GM18861 (cell line): ENCODE results near the gene ARHGAP45.

ENCODE experiments used
- ATAC-seq: cut with Tn5 transposase; IDR thresholded peaks from one replicate; pipeline ENCODE4 v1.9.1; 2021; ENCODE audit not compliant: unreplicated experiment

The ARHGAP45 gene

DNA sequence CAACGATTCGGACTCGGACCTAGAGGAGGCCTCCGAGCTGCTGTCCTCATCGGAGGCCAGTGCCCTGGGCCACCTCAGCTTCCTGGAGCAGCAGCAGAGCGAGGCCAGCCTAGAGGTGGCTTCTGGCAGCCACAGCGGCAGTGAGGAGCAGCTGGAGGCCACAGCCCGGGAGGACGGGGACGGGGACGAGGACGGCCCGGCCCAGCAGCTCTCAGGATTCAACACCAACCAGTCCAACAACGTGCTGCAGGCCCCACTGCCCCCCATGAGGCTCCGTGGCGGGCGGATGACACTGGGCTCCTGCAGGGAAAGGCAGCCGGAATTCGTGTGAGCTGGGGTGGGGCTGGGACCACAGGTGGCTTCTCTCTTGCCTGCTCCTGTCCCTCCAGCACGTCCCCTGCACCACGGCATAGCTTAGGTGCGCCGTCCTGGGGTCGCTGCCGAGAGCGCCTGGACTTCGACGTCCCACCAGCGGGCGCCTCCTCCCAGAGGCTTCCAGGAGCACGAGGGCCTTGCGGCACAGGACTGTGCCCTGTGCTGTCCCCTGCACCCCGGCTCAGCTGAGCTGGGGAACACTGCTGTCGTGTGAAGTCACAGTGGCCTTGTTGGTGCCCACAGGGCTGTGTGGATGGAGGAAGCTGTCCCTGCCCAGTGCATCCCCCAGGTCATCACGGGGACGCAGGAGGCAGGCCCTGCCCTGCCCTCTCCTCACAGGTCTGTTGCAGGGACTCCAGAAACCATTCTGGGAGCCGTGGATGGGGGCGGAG is 18.9 kb downstream of the ARHGAP45 start:
- ATAC-seq, result no peak

DNA sequence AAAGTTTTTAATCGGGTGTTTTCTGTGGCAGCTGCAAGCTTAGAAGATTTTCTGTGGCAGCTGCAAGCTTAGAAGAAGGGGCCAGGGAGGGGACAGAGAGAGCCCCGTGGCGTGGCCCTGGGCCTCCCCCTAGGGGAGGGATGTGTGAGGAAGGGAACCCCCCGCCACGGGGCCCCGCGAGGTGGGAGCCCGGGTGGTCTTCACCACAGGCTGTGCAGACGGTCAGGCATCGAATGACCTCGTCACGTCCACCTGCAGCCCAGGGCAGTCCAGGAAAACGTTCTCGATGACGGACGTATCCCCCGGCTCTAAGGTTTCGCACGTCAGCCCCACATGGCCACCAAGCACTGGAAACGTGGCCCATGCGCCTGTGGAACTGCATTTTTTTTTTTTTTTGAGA is 19.6 kb downstream of the ARHGAP45 start:
- ATAC-seq, result no peak

DNA sequence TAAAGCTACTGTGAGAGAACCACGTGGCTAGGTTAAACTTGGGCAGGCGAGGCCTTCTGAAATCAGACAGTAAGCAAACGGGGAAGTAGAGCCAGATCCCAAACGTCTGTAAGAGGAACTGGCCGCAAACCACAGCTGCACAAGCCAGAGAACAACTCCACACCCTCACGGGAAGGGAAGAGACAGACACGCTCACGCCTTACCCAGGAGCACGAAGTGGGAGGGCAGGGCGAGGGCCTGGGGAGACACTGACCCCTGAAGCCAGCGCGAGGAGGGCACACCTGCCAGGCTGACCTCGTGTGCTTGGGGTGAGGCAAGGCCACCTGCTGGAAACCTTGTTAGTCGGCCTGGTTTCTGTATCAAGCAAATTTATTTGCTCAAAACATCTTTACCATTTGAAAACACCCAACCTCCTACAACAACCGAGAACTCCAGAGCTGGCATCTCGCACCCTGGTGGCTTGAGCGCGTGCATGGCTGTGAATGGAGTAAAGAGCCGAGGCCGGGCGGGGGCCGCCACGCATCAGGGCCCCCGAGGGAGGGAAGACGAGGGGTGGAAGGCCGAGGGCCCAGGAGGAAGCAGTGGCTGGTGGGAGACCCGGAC is 20.9 kb downstream of the ARHGAP45 start:
- no peak for ATAC-seq

DNA sequence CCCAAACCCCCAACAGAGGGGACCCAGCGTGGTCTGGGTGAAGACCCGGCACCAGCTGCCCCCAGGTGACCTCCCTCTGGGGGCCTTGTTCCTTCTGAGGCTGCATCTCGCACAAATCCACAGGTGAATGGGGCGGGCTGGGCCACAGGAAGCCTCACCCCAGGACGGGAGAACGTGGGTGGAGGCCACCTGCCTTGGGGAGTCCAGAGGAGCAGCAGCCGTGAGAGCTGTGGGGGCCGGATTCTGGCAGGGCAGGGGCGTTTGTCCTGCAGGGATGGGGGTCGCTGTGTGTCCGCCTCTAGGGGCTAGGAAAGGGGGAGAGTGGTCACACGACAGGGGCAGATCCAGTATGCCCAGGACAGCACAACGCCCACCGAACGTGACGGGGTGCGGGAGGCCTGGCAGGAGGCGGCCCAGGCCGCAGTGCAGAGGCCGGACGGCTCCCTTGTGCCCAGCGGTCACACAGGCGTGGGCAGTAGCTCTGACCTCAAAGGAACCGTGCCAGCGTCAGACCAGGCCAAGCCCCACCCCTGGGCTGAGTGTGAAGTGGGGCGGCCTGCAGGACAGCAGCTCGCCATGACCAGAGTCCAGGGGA is 21.5 kb downstream of the ARHGAP45 start:
- no peak for ATAC-seq

DNA sequence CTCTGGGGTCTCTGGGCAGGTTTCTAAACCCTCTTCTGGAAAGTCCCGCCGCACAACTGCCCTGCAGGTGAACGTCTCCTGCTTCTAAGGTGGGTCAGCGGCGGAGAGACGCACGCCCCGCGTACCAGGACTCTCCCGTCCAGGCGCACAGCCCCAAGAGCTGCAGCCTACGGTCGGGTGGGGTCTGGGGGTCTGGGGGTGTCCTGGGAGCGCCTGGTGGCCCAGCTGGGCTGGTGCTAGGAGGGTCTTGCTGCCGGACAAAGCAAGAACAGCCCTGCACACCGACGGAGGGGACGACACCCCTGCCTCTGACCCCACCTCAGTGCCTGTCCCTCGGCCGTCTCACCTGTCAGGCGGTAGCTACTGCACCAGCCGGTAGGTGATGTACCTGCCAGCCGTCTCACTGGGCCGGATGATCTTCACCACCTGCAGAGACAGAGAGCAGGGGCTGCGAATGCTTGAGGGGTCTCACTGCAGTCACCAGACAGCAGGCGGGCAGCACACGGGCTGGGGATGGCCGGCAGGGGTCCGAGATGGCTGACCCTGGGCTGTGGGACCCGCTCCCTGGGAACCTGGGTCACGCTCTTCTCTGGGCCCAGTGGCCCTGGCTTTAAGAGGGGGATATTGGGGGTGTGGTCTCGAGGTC is 22.3 kb downstream of the ARHGAP45 start:
- no peak for ATAC-seq

DNA sequence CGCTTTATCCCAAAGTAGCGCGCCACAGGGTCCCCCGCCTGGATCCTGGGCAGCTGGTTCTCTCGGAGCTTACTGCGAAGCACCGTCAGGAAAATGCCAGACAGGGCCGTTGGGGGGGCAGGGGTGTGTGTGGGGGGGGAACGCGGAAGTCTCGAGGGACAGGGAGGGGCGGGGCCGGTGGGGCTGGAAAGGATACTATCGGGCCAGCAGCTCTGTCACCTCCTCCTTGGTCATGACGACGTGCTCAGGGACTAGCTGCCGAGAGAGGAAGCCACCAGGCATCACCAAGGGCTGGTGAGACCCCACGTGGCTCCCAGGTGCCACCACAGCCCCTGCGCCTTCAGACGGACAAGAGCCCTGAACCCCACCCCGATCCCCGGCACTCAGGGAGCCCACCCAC is 22.9 kb downstream of the ARHGAP45 start:
- no peak for ATAC-seq

DNA sequence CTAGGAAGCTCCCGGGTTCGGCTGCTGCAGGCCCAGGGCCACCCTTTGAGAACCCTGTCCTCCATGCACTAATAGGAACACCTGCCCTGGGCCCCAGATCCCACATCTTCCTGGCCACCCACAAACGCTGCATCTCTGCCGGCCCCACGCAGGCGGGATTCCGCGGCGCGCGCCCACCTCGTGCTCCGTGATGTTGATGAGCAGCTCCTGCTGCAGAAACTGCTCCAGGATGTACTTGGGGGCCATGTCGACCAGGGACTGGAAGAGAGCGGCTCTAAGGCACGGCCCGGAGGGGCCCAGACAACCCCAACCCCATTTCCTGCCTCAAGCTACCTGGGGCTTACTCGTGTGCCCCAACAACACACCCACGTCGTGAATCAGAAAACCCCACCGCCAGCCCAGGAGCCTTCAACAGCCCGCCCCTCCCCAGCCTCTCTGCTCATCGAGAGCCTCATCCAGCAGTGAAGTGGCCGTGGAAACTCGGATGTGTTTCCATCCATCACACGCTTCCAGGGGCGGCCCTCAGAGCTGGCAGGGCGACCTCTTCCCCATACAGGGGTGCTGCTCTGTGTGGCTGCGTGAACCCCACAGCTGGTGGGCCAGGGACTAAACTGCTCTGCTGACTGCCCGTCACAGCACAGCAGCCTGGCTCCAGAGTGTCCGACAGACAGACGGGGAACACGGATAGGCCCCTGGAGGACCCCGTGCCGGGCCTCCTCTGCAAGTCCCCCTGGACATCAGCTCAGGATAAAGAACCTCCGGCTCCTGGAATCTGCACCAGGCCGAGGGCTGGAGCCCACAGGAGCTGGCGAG is 24.0 kb downstream of the ARHGAP45 start:
- no peak for ATAC-seq

DNA sequence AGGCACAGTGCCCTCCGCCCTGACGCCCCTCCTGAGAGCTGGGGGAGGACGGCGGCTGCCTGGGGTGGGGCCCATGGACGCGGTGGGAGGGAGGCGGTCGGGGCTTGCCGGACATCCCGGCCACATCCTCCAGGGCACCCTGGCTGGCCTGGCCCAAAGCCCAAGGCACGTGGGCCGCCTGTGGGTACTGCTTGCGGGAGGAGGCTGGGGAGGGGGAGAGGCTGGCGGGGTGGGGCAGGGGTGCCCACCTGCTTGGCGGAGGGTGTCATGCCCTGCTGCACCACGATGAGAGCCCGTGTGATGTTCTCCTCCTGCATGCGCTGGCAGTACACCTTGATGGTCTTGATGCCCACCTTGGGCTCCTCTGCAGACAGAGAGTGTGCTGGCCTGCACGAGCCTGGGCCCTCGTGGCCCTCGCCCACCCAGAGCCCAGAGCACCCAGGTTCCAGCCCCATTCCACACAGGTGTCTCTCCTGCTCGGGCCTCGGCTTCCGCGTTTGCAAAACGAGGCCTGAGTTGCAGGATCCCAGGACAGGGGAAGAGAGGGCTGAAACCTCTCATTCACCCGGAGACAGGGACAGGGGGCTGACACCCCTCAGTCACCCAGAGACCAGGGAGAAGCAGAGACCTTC is 24.7 kb downstream of the ARHGAP45 start:
- no peak for ATAC-seq

DNA sequence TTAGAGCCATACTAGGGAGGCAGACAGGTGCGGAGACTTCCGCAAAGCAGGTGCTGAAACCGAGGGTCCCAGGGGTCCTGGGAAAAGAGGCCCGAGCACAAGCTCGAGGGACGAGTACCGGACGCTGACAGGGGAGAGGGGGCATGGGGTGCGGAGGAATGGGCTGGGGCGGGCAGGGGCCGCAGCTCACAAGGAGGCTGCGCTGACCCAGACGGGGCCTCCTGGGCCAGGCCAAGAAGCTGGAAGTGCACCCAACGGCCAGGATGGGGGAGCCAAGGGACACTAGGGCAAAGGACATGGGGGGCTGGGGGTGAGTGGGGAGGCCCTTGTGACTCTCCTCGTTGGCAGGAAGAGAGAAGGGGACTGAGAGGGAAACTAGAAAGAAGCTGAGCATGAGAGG is 26.4 kb downstream of the ARHGAP45 start:
- ATAC-seq, result no peak

DNA sequence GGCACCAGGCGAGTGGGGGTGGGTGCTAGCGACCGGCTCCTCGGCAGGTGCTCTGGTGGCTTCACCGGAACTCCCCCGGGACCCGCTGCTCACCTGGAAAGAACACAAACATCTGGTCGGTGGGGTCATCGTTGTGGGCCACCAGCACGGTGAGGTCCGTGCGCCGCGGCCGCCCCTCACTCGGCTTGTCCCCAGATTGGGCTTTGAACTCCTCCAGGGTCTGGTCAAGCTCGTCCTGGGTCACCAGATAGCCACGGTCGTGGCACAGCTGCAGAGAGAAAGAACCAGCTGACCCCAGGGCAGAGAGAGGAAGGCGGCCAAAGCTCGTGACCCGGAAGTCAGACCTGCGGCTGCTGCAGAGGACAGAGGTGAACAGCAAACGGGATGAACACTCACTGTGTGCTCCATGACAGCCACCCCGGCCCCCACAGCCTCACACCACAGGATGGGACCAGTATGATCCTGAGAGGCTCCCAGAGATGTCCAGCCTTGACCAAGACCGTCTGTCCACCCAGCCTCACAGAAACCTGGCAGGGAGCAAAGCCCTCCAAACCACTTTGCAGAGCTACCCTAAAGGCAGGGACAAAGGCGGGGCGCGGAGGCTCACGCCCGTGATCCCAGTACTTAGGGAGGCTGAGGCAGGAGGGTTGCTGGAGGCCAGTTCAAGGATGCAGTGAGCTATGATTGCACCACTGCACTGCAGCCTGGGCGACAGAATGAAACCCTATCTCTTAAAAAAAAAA is 27.0 kb downstream of the ARHGAP45 start:
- ATAC-seq, result no peak

DNA sequence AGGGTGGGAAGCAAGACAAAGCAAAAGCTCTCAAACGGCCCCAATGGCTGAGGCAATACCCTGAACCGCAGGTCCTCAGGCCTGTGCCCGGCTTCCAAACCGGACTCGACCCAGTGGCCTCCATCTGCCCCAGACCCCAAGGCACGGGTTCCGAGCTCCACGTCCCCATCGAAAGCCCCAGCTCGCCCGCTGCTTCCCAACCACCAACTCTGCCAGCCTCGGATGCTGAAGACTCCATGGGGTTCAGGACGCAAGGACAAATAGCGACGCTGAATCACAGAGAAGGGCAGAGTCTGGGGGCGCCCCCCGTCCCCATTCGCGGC is 27.6 kb downstream of the ARHGAP45 start:
- no peak for ATAC-seq

DNA sequence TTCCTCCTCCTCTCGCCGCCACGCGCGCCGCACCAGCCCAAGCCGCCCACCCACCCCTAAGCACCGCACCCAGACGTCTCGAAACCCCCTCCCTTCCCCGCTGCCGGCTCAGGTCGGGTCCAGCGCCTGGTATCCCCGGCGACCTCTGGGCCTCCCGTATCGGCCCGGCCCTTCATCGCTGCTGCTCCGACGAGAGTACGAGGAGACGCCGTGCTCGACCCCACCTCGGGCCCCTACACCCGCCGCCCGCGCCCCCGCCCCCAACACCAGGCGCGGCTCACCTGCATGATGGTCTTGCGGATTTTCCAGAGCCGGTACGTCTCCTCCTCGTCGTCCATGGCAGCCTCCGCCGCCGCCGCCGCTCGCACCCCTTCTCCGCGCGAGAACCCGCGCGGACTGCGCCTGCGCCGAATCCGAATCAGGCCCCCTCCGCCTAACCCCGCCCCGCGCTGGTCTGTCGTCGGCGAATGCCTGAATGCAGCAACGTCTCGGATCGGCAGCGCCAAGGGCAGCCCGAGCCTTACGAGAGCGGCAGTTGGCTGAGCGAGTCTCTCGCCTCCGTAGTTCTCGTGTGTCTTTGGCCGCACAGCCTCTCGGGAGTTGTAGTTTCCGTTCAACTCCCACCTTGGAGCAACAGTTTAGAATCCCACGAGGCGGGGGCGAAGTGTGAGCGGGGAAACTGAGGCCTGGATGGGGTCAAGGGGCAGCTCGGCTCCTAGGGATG is 28.2 kb downstream of the ARHGAP45 start, which contains the start of gene POLR2E:
TSS of gene POLR2E (minus strand) at position 398 of the 724 bp plus-strand sequence. CDS start at position 338, 60 bp downstream.
- peak; percentile 85 for ATAC-seq

DNA sequence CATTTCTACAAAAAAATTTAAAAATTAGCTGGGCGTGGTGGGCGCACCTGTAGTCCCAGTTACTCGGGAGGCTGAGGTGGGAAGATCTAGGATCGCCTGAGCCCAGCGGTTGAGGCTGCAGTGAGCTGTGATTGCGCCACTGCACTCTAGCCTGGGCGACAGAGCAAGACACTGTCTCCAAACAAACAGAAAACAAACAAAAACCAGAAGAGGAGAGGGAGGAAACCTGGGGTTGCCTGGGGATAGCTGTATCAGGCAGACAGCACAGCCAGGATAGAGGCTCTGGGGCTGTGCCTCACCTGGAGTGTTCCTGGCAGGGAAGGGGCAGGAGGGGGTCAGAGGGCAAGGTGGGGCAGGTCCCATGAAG is 30.8 kb downstream of the ARHGAP45 start:
- ATAC-seq, result no peak

DNA sequence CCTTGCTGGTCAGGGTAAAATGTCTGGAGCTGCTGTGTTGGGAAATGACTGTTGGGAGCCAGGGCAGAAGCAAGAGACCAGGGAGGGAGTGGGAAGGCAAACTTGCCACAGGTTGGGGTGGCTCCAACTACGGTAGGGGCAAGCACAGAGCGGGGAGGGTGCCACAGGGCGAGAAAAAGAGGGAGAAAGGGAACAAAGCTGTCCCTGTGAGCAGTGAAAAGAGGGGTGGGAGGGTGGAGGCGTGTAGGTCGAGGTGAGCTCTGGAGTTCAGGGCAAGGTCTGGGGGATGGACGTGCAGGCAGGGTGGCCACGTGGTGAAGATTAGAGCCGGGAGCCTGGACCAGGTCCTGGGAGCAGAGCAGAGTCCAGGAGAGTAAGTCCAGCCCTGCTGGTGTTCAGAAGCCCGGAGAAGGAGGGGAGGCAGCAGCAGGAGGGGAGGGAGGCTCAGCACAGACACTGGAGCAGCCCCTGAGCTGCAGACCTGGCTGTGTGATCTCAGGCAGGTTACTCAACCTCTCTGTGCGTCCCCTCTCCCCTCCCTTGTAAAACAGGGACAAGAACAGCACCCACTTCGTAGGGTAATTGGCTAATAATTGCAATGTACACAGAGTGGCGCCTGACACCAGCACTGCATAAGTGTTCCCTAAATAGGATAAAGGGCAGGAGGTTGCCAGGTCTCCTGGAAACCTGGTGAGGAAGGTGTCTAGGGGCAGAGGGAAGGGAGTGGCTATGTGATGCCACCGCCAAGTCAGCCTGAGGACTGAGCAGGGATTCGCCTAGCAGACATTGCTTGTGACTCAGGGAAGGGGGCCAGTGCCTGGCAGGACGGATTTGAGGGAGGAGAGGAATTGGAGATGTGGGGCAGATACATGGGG is 31.4 kb downstream of the ARHGAP45 start:
- ATAC-seq, result no peak

DNA sequence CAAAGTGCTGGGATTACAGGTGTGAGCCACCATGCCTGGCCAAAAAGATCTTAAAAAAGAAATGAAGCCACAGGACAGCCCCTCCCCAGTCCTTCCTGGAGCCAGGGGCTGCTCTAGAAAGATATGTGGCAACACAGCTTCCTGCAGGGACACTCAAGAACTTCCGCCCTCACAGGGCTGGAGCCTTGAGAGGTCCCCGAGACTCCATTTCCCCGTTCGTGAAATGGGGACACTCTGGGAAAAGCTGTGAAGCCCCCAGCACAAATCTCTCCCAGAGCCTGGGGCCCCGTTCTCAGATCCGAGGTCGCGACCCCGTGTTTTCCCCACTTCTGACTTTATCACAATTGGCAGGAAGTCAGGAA is 34.4 kb downstream of the ARHGAP45 start:
- no peak for ATAC-seq

DNA sequence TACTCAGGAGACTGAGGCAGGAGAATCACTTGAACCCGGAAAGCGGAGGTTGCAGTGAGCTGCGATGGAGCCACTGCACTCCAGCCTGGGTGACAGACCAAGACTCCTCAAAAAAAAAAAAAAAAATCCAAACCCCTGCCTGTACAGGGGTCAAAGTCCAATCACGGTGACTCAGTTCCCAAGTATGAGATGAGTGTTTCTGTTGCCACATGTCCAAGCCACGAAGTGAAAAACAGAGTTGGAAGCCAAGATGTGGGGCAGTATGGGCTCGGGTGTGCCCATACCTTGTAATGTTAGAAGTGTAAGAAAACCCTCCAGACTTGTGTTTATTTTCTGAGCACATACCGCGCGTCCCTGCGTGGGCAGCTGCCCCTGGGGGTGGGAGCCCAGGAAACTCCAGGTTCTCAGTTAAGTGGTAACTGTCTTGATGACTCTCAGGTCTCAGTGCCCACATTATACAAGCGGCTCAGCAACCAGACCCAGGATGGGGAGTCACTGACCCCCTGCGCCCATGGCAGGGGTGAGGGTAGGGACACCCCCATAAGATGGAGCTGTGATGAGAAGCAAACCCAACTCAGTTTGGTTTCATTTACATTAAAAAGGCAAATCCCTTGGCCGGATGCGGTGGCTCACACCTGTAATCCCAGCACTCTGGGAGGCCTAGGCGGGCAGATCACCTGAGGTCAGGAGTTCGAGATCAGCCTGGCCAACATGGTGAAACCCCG is 35.6 kb downstream of the ARHGAP45 start:
- no peak for ATAC-seq

DNA sequence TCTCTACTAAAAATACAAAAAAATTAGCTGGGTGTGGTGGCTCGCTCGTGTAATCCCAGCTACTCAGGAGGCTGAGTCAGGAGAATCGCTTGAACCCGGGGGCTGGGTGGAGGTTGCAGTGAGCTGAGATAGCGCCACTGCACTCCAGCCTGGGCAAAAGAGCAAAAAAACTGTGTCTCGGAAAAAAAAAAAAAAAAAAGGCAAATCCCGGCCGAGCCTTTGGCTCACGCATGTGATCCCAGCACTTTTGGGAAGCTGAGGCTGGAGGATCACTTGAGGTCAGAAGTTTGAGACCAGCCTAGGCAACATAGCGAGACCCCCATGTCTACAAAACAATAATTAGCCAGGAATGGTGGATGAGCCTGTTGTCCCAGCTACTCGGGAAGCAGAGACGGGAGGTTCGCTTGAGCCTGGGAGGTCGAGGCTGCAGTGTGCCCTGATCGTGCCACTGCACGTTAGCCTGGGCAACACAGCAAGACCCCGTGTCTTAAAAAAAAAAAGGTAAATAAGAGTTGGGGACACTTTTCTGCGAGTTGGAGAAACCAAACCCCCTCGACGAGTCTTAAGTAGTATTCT is 36.3 kb downstream of the ARHGAP45 start:
- no peak for ATAC-seq
